Spleen (tissue), 7 donors: Measurements from ENCODE around the gene SCN1B.

Experiments
- POLR2A ChIP-seq, 3 donors: fragments of 450-650 bp; IDR thresholded peaks; one replicate each; pipeline ENCODE4 v1.5.1; 2017; ENCODE audit warnings: antibody characterized with exemption in 3 of 3, mild to moderate bottlenecking in 1 of 3
- POLR2AphosphoS5 ChIP-seq, 3 donors: sonication (generic); formaldehyde crosslinking; IDR thresholded peaks; one replicate each; pipeline ENCODE4 v1.5.1; 2017; ENCODE audit warnings: antibody characterized with exemption in 3 of 3
- TF ChIP-seq, protein P1 (sequence below), 11 experiments: fragments of 200-600 bp in 7 of 11; fragments of 450-650 bp in 4 of 11; sonication (generic) in 4 of 11; IDR thresholded peaks in 8 of 11; conservative IDR thresholded peaks in 3 of 11; 1 replicate in 7 of 11; 2 replicates in 4 of 11; pipeline versions ENCODE4 v1.4.0 to v1.8.0; 2016 to 2021; ENCODE audit warnings: antibody characterized with exemption in 11 of 11, inconsistent platforms in 4 of 11, mild to moderate bottlenecking in 1 of 11
- donor health status: DM: no; HTN: no; CAD: no; lungs with moderate emphysema.
- donor health status: DM: no; HTN: no; CAD: no.
- donor health status: DM: no; HTN: no; CAD: no.

GRCh38 chr19:35041548-35042055 lies 11.3 kb downstream of the SCN1B start, which contains the start of gene HPN:
- TF ChIP-seq, protein P1, sequence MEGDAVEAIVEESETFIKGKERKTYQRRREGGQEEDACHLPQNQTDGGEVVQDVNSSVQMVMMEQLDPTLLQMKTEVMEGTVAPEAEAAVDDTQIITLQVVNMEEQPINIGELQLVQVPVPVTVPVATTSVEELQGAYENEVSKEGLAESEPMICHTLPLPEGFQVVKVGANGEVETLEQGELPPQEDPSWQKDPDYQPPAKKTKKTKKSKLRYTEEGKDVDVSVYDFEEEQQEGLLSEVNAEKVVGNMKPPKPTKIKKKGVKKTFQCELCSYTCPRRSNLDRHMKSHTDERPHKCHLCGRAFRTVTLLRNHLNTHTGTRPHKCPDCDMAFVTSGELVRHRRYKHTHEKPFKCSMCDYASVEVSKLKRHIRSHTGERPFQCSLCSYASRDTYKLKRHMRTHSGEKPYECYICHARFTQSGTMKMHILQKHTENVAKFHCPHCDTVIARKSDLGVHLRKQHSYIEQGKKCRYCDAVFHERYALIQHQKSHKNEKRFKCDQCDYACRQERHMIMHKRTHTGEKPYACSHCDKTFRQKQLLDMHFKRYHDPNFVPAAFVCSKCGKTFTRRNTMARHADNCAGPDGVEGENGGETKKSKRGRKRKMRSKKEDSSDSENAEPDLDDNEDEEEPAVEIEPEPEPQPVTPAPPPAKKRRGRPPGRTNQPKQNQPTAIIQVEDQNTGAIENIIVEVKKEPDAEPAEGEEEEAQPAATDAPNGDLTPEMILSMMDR (IDR thresholded peaks at IDR 0.05 in 8 of 11, conservative IDR thresholded peaks at IDR 0.05 in 3 of 11), result no peak
- TF ChIP-seq POLR2AphosphoS5 (IDR thresholded peaks at IDR 0.05) (no peak), POLR2A (IDR thresholded peaks at IDR 0.05) (no peak)
